IPS-NIHi11 (cell line): Measurements from ENCODE around the gene SLC9A2.

ENCODE experiments used
- DNase-seq: peaks from one replicate; pipeline ENCODE4 v3.0.0; 2012; ENCODE audit warnings: mixed read lengths, low spot score

SLC9A2 gene

GRCh38 chr2:102619414-102620319 is at the start of gene SLC9A2:
TSS of gene SLC9A2 (plus strand) at chr2:102619553. CDS start at chr2:102619849, 296 bp downstream.
- peak; percentile 75 for DNase-seq

- DNase-seq: no peak
Observed at GRCh38 chr2:102575888-102576287, 43.5 kb upstream of the SLC9A2 start.

GRCh38 chr2:102578376-102578775 is 41.0 kb upstream of the SLC9A2 start:
- DNase-seq: no peak

GRCh38 chr2:102581911-102582310 is 37.4 kb upstream of the SLC9A2 start:
- no peak for DNase-seq

- no peak for DNase-seq
Observed at GRCh38 chr2:102582845-102583244, 36.5 kb upstream of the SLC9A2 start.

GRCh38 chr2:102585847-102586404 is 33.4 kb upstream of the SLC9A2 start:
- DNase-seq: peak; percentile 14

GRCh38 chr2:102588213-102588939 is 31.0 kb upstream of the SLC9A2 start:
- no peak for DNase-seq

GRCh38 chr2:102589444-102589843 is 29.9 kb upstream of the SLC9A2 start:
- no peak for DNase-seq

- no peak for DNase-seq
Observed at GRCh38 chr2:102591491-102592045, 27.8 kb upstream of the SLC9A2 start.

GRCh38 chr2:102592601-102593000 is 26.8 kb upstream of the SLC9A2 start:
- DNase-seq: no peak

- DNase-seq: no peak
Observed at GRCh38 chr2:102593516-102593915, 25.8 kb upstream of the SLC9A2 start.

GRCh38 chr2:102594445-102595016 is 24.8 kb upstream of the SLC9A2 start:
- DNase-seq: no peak

GRCh38 chr2:102597788-102598187 is 21.6 kb upstream of the SLC9A2 start:
- DNase-seq: no peak

GRCh38 chr2:102599486-102599885 is 19.9 kb upstream of the SLC9A2 start:
- no peak for DNase-seq

- no peak for DNase-seq
Observed at GRCh38 chr2:102601730-102602129, 17.6 kb upstream of the SLC9A2 start.

GRCh38 chr2:102603904-102604303 is 15.4 kb upstream of the SLC9A2 start:
- DNase-seq: no peak

- no peak for DNase-seq
Observed at GRCh38 chr2:102604769-102605168, 14.6 kb upstream of the SLC9A2 start.

GRCh38 chr2:102606353-102606752 is 13.0 kb upstream of the SLC9A2 start:
- DNase-seq: no peak

GRCh38 chr2:102615620-102616436 is 3.5 kb upstream of the SLC9A2 start:
- peak; percentile 80 for DNase-seq

GRCh38 chr2:102618452-102619413 is 620 bp upstream of the SLC9A2 start:
- no peak for DNase-seq
